ENCODE data around the gene ATL1.

Gene ATL1

DNA sequence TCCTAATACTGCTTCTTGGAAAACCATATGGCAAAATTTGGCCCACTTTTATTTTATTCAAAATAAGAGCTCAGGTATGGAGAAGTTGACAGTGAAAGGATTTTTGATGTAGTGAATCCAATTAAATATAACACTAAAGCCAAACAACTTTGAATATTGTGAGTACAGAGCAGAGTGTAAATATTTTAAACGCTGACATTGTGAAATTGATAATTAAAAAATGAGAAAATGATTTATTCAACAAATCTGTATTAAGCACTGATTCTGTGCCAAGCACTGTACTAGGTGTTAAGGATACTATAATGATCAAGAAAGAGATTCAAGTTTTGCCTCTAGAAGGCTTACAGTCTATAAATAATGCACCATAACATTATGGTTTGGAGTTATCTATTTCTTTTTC, 50.5 kb downstream of the ATL1 start:
- POLR2A ChIA-PET = no interaction called here
- DNase-seq (ENCODE audit: extremely low spot score) = no peak
- CTCF ChIA-PET = no interaction called here
- no peak for TF ChIP-seq CTCF (IDR thresholded peaks at IDR 0.05; ENCODE audit: control extremely low read depth, extremely low read depth, low read depth, missing control alignments)

GRCh38 chr14:50612806-50613205, 52.9 kb downstream of the ATL1 start:
- TF ChIP-seq CTCF (IDR thresholded peaks at IDR 0.05; ENCODE audit: control extremely low read depth, extremely low read depth, low read depth, missing control alignments) = no peak
- POLR2A ChIA-PET = no interaction called here
- DNase-seq (ENCODE audit: extremely low spot score) = no peak
- CTCF ChIA-PET = interaction anchor here (1.3 kb wide), 1 partner anchor 247 kb away, joined by 3 read pairs; no protein-coding TSS in a partner anchor

DNA sequence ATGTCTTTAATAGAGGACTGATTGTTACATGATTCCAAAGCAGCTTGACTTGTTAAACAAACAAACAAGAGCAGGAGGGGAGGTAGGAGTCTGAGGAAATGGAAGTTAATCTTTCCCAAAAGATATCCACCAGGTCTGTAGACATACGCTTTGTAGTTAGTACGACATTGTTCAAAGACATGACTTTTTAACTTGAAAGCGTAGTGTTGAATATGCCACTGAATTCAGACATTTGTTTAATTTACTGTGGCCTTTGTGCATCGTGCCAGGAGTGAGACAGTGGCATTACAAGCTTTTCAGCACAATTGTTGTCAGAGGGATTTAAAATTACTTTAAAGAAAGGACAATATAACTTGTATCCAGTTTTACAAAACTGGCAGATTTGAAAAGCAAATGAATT, 55.1 kb downstream of the ATL1 start:
- ChIA-PET POLR2A (no interaction called here), CTCF (interaction anchor here (1.0 to 4.4 kb wide), 7 partner anchors 10 to 162 kb away, joined by 3 to 29 read pairs (median 4); no protein-coding TSS in a partner anchor)
- DNase-seq (ENCODE audit: extremely low spot score) = no peak
- no peak for TF ChIP-seq CTCF (IDR thresholded peaks at IDR 0.05; ENCODE audit: control extremely low read depth, extremely low read depth, low read depth, missing control alignments)

GRCh38 chr14:50615552-50615951, 55.6 kb downstream of the ATL1 start:
- CTCF ChIA-PET = interaction anchor here (1.0 to 4.4 kb wide), 8 partner anchors 9 to 245 kb away, joined by 3 to 29 read pairs (median 4); no protein-coding TSS in a partner anchor
- POLR2A ChIA-PET = no interaction called here
- DNase-seq (ENCODE audit: extremely low spot score) = no peak
- no peak for TF ChIP-seq CTCF (IDR thresholded peaks at IDR 0.05; ENCODE audit: control extremely low read depth, extremely low read depth, low read depth, missing control alignments)

DNA sequence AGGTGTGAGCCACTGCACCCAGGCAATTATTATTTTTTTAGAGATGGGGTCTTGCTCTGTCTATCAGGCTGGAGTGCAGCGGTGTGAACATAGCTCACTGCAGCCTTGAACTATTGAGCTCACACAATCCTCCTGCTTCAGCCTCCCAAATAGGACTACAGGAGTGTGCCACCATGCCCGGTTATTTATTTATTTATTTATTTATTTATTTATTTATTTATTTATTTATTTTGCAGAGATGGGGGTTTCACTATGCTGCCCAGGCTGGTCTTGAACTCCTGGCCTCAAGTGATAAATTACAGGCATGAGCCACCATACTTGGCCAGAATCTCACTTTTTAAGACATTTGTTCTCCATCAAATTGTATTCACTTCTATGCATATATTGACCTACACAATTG, 56.3 kb downstream of the ATL1 start:
- no peak for DNase-seq (ENCODE audit: extremely low spot score)
- ChIA-PET CTCF (interaction anchor here (1.0 to 4.4 kb wide), 11 partner anchors 9 to 245 kb away, joined by 3 to 29 read pairs (median 4); no protein-coding TSS in a partner anchor), POLR2A (no interaction called here)
- no peak for TF ChIP-seq CTCF (IDR thresholded peaks at IDR 0.05; ENCODE audit: control extremely low read depth, extremely low read depth, low read depth, missing control alignments)

- POLR2A ChIA-PET = no interaction called here
- CTCF ChIA-PET = interaction anchor here (0.7 to 5.5 kb wide), 32 partner anchors 9 to 242 kb away, joined by 3 to 40 read pairs (median 4); no protein-coding TSS in a partner anchor
- peak; percentile 39 for DNase-seq (ENCODE audit: extremely low spot score)
- peak; percentile 57 for TF ChIP-seq CTCF (IDR thresholded peaks at IDR 0.05; ENCODE audit: control extremely low read depth, extremely low read depth, low read depth, missing control alignments)
Observed at GRCh38 chr14:50619569-50620141, 59.7 kb downstream of the ATL1 start.

Measured in GM10248 (cell line).